Endothelial cell of umbilical vein (primary cell): ENCODE results near the gene INTS4.

Experiments used
- CTCF ChIP-seq, 2 donors: IDR thresholded peaks; 1 replicate in 1 of 2; 2 replicates in 1 of 2; pipeline ENCODE4 v1.5.1; 2011; ENCODE audit warnings: low read length in 2 of 2, mild to moderate bottlenecking in 2 of 2, moderate library complexity in 2 of 2, control low read depth in 1 of 2, inconsistent platforms in 1 of 2, low read depth in 1 of 2; ENCODE audit not compliant: insufficient read depth in 1 of 2; ENCODE audit errors: extremely low read depth in 1 of 2
- EZH2 ChIP-seq: IDR thresholded peaks from 2 replicates; pipeline ENCODE4 v1.6.1; 2012; ENCODE audit warnings: borderline replicate concordance, low read depth, mild to moderate bottlenecking, moderate library complexity, low read length, inconsistent platforms; ENCODE audit not compliant: severe bottlenecking
- GATA2 ChIP-seq: IDR thresholded peaks from 2 replicates; pipeline ENCODE4 v1.7.0; 2011; ENCODE audit warnings: low read depth, mild to moderate bottlenecking, moderate library complexity, mixed read lengths, low read length; ENCODE audit not compliant: insufficient read length, insufficient read depth
- JUN ChIP-seq: IDR thresholded peaks from 2 replicates; pipeline ENCODE4 v1.6.1; 2011; ENCODE audit warnings: borderline replicate concordance, low read depth; ENCODE audit not compliant: insufficient read length, insufficient read depth
- MAX ChIP-seq: IDR thresholded peaks from 2 replicates; pipeline ENCODE4 v1.6.1; 2011; ENCODE audit not compliant: insufficient read depth, insufficient read length
- POLR2A ChIP-seq: IDR thresholded peaks from 2 replicates; pipeline ENCODE4 v1.6.1; 2012; ENCODE audit warnings: low read depth, mild to moderate bottlenecking, control low read depth, low read length
- POLR2AphosphoS5 ChIP-seq: IDR thresholded peaks from 2 replicates; pipeline ENCODE4 v1.6.1; 2012; ENCODE audit warnings: low read depth, mild to moderate bottlenecking, control low read depth, low read length, moderate library complexity; ENCODE audit not compliant: insufficient read depth

GRCh38 chr11:78022397-78023396 lies 28.2 kb upstream of the INTS4 start, which contains the start of gene KCTD14:
- TF ChIP-seq CTCF (IDR thresholded peaks at IDR 0.05; ENCODE audit: extremely low read depth in 1 of 2, insufficient read depth in 1 of 2, low read depth in 1 of 2, low read length in 2 of 2) (no peak), GATA2 (no peak), JUN (no peak), MAX (no peak), POLR2AphosphoS5 (no peak), EZH2 (no peak), POLR2A (no peak)
